GM12864 (cell line): ENCODE measurements around the gene SIGLEC1.

Experiments
- DNase-seq: peaks from one replicate; pipeline ENCODE4 v3.0.0-alpha.2; 2011; ENCODE audit warnings: low read depth
- H3K4me3 ChIP-seq: 2 replicates; pipeline ENCODE4 v1.5.1; 2011; ENCODE audit warnings: mild to moderate bottlenecking, low read depth, low read length, control low read depth
- TF ChIP-seq, protein P1 (sequence below): IDR thresholded peaks from 2 replicates; pipeline ENCODE4 v1.5.1; 2011; ENCODE audit warnings: low read depth, mild to moderate bottlenecking, moderate library complexity, low read length, control low read depth, inconsistent platforms; ENCODE audit errors: missing control alignments

Gene SIGLEC1

GRCh38 chr20:3745686-3746173 lies 33.3 kb upstream of the SIGLEC1 start:
- H3K4me3 ChIP-seq = no peak overlapping the region
- TF ChIP-seq, protein P1, sequence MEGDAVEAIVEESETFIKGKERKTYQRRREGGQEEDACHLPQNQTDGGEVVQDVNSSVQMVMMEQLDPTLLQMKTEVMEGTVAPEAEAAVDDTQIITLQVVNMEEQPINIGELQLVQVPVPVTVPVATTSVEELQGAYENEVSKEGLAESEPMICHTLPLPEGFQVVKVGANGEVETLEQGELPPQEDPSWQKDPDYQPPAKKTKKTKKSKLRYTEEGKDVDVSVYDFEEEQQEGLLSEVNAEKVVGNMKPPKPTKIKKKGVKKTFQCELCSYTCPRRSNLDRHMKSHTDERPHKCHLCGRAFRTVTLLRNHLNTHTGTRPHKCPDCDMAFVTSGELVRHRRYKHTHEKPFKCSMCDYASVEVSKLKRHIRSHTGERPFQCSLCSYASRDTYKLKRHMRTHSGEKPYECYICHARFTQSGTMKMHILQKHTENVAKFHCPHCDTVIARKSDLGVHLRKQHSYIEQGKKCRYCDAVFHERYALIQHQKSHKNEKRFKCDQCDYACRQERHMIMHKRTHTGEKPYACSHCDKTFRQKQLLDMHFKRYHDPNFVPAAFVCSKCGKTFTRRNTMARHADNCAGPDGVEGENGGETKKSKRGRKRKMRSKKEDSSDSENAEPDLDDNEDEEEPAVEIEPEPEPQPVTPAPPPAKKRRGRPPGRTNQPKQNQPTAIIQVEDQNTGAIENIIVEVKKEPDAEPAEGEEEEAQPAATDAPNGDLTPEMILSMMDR = no peak
- no peak for DNase-seq

GRCh38 chr20:3744806-3745685 lies 32.6 kb upstream of the SIGLEC1 start:
- no peak overlapping the region for H3K4me3 ChIP-seq
- DNase-seq = no peak
- TF ChIP-seq, protein P1 = no peak

DNA sequence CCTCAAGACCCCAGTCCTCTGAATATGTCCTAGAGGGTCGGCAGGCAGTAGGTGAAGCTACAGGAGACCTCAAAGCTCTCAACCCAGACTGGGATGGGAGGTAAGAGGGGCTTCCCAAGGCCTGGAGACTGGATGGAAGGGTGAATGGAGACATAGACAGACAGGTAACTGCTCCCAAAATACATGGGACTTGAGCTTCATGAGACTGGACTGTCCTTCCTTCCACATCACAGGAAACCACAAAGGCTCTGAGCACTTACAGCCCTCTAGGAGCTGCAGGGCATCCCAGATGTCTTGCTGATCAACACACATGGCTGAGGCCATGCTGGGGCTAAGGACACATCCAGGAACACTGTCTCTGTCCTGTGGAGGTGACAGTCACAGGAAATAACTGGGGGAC lies 31.6 kb upstream of the SIGLEC1 start:
- DNase-seq = no peak
- no peak overlapping the region for H3K4me3 ChIP-seq
- TF ChIP-seq, protein P1 = no peak

DNA sequence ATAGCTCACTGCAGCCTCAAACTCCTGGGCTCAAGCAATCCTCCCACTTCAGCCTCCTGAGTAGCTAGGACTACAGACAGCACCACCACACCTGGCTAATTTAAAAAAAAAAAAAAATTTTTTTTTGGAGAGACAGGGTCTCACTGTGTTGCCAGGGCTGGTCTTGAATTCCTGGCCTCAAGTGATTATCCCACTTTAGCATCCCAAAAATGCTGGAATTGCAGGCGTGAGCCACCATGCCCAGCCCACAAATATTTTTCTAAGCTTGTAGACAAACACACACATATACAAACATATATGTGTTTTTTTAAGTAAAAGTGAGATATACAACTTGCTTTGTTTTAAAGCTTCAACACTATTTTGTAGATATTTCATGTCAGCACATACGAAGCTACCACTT lies 30.9 kb upstream of the SIGLEC1 start:
- TF ChIP-seq, protein P1 = no peak
- DNase-seq = no peak
- no peak overlapping the region for H3K4me3 ChIP-seq

- TF ChIP-seq, protein P1 = no peak
- H3K4me3 ChIP-seq = no peak overlapping the region
- no peak for DNase-seq
Observed at GRCh38 chr20:3741836-3742458, 29.5 kb upstream of the SIGLEC1 start.

GRCh38 chr20:3740615-3741301 lies 28.4 kb upstream of the SIGLEC1 start:
- no peak for DNase-seq
- TF ChIP-seq, protein P1 = no peak
- H3K4me3 ChIP-seq = no peak overlapping the region
